Small intestine (tissue), 7 donors: Measurements from ENCODE around the gene CDH18. TPM values are rescaled to one million over a fixed set of nuclear protein-coding genes. Genes with fewer than 3 reads are reported as not detected.

Experiments used
- DNase-seq, 2 donors: peaks; one replicate each; pipeline versions ENCODE4 v3.0.0 to v3.0.0-alpha.2; 2013
- FAIRE-seq: peaks from 2 replicates; lab custom pipeline; 2012; peaks lifted over from hg19 to GRCh38; lab: Jason Lieb, UNC
- H3K27ac ChIP-seq, 3 donors: one replicate each; pipeline ENCODE4 v1.5.1; 2013; ENCODE audit warnings: low read length in 2 of 3, mild to moderate bottlenecking in 2 of 3, control low read depth in 1 of 3, inconsistent platforms in 1 of 3, low read depth in 1 of 3, moderate library complexity in 1 of 3
- H3K27me3 ChIP-seq, 3 donors: one replicate each; pipeline ENCODE4 v1.6.1; 2013; ENCODE audit warnings: low read length in 3 of 3, inconsistent platforms in 1 of 3; ENCODE audit not compliant: control insufficient read depth in 3 of 3, insufficient read depth in 3 of 3
- H3K36me3 ChIP-seq, 3 donors: one replicate each; pipeline ENCODE4 v1.6.1; 2013; ENCODE audit warnings: low read length in 3 of 3, inconsistent platforms in 1 of 3, low read depth in 1 of 3, mild to moderate bottlenecking in 1 of 3, moderate library complexity in 1 of 3; ENCODE audit not compliant: control insufficient read depth in 3 of 3, insufficient read depth in 2 of 3
- H3K4me1 ChIP-seq, 3 donors: one replicate each; pipeline ENCODE4 v1.6.1; 2013; ENCODE audit warnings: low read length in 2 of 3, inconsistent platforms in 1 of 3, low read depth in 1 of 3, mild to moderate bottlenecking in 1 of 3, moderate library complexity in 1 of 3; ENCODE audit not compliant: control insufficient read depth in 3 of 3, insufficient read depth in 2 of 3
- H3K4me3 ChIP-seq, 3 donors: one replicate each; pipeline ENCODE4 v1.5.1; 2013; ENCODE audit warnings: low read length in 3 of 3, control low read depth in 1 of 3, inconsistent platforms in 1 of 3, low read depth in 1 of 3, mild to moderate bottlenecking in 1 of 3, moderate library complexity in 1 of 3
- H3K9me3 ChIP-seq, 2 donors: one replicate each; pipeline ENCODE4 v1.6.1; 2013; ENCODE audit warnings: low read depth in 1 of 2, low read length in 1 of 2; ENCODE audit not compliant: control insufficient read depth in 2 of 2, insufficient read depth in 1 of 2
- WGBS, 3 donors: extraction: QIAGEN DNeasy Blood & Tissue Kit; methylation state at CpG; one replicate each; pipeline ENCODE4 v1.1.7; 2013; 5-methylcytosine and 5-hydroxymethylcytosine counted together
- polyA plus RNA-seq, 4 donors: library from polyadenylated mRNA; stranded (reverse) in 3 of 4; unstranded in 1 of 4; fragments of 200-250 nt in 3 of 4; fragments of 120-200 nt in 1 of 4; gene quantifications; one replicate each; pipeline versions ENCODE4 v1.2.1 to v1.2.3, GENCODE V29; 2013
- donor health status: healthy with polysubstance abuse.
- donor health status: control.
- donor health status: control.
- donor health status: Bipolar disorder and iron deficiency.
- donor health status: healthy.

CDH18 gene
- polyA plus RNA-seq, 4 donors, result 0.09 to 0.68 TPM; not detected in 2

DNA sequence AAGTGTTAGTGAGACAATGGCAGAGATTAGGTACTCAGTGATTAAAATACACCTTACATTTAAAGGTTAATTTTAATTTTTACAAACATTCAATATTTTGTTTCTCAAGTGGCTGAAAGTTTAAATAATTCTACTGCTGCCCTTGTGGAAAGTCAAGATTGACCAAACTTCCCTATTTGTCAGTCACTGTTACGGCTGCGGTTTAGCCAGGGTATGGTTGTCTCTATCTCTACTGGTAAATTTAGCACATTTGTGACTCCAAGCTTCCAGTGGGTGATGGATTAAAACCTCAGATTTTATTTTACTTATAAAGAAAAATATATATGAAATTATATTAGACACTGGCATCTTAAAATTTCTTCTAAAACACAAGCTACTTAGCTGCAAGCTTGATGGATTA lies 368.4 kb downstream of the CDH18 start:
- no peak overlapping the region for H3K4me3 ChIP-seq
- 82 to 87% (median 84%) methylated on average over 2 of the region's 2 CpGs for WGBS, 3 donors
- H3K36me3 ChIP-seq, result no peaks in the 10 kb centered on the region
- no peak overlapping the region for H3K27ac ChIP-seq
- DNase-seq, result no peak
- no peak for FAIRE-seq
- H3K4me1 ChIP-seq, result no peaks in the 10 kb centered on the region
- H3K9me3 ChIP-seq, result peaks cover 0 to 1% of the 10 kb centered on the region in 2 donors
- no peaks in the 10 kb centered on the region for H3K27me3 ChIP-seq

GRCh38 chr5:19616701-19617215 lies 371.2 kb downstream of the CDH18 start:
- no peaks in the 10 kb centered on the region for H3K36me3 ChIP-seq
- H3K9me3 ChIP-seq, result no peaks in the 10 kb centered on the region
- no peak for DNase-seq
- H3K27me3 ChIP-seq, result no peaks in the 10 kb centered on the region
- no peak for FAIRE-seq
- WGBS, 3 donors, result 64 to 71% (median 69%) methylated on average over 4 of the region's 4 CpGs
- no peaks in the 10 kb centered on the region for H3K4me1 ChIP-seq
- H3K4me3 ChIP-seq, result no peak overlapping the region
- H3K27ac ChIP-seq, result no peak overlapping the region

DNA sequence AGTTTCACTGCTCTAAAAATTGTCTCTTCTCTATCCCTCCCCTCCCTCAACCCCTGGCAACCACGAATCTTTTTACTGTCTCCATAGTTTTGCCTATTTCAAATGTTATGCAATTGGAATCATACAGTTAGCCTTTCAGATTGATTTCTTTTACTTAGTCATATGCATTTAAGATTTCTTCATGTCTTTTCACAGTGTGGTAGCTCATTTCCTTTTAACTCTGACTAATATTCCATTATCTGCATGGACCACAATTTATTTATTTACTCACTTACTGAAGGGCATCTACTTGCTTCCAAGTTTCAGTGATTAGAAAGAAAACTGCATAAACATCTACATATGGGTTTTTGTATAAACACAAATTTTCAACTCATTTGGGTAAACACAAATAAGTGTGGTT lies 372.3 kb downstream of the CDH18 start:
- H3K9me3 ChIP-seq, result no peaks in the 10 kb centered on the region
- H3K36me3 ChIP-seq, result no peaks in the 10 kb centered on the region
- no peaks in the 10 kb centered on the region for H3K27me3 ChIP-seq
- DNase-seq, result no peak
- no peak for FAIRE-seq
- H3K27ac ChIP-seq, result no peak overlapping the region
- H3K4me3 ChIP-seq, result no peak overlapping the region
- no peaks in the 10 kb centered on the region for H3K4me1 ChIP-seq
- WGBS, 3 donors, result 27 to 67% (median 57%) methylated on average over 1 of the region's 1 CpG

- H3K36me3 ChIP-seq, result no peaks in the 10 kb centered on the region
- no peaks in the 10 kb centered on the region for H3K9me3 ChIP-seq
- H3K4me1 ChIP-seq, result no peaks in the 10 kb centered on the region
- H3K27me3 ChIP-seq, result no peaks in the 10 kb centered on the region
- no peak overlapping the region for H3K4me3 ChIP-seq
- FAIRE-seq, result no peak
- no peak for DNase-seq
- H3K27ac ChIP-seq, result no peak overlapping the region
- WGBS, 3 donors, result 63 to 87% (median 64%) methylated on average over 4 of the region's 4 CpGs
Measured at GRCh38 chr5:19615071-19615470, 372.9 kb downstream of the CDH18 start.

DNA sequence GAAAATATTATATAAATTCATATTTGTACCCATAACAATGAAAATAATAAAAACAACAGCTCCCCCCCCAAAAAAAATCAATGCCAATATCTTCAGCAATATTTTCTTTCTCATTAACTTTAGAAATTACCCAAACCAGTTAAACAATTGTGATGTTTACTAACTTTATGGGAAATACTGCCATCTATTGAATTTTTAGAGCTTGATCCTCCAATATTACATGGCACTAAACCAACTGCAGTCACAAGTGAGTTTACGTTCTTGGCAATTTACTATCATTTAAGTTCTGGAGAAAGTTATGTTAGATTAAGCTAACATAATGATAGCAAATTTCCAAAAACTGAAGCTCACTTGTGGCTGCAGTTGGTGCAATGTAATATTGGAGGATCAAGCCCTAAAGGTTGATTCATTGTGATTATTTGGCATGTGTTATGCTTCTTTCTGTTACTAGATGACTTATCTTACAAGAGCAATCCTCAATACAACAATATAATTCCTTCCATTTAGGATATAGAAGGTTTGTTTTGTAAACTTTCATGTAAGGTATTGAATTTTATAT lies 379.5 kb downstream of the CDH18 start:
- Histone ChIP-seq H3K36me3 (no peaks in the 10 kb centered on the region), H3K9me3 (no peaks in the 10 kb centered on the region), H3K27ac (no peak overlapping the region), H3K4me3 (no peak overlapping the region), H3K27me3 (no peaks in the 10 kb centered on the region), H3K4me1 (no peaks in the 10 kb centered on the region)
- FAIRE-seq (no peak), DNase-seq (no peak)
- WGBS, 3 donors, result 29 to 47% (median 37%) methylated on average over 1 of the region's 1 CpG

DNA sequence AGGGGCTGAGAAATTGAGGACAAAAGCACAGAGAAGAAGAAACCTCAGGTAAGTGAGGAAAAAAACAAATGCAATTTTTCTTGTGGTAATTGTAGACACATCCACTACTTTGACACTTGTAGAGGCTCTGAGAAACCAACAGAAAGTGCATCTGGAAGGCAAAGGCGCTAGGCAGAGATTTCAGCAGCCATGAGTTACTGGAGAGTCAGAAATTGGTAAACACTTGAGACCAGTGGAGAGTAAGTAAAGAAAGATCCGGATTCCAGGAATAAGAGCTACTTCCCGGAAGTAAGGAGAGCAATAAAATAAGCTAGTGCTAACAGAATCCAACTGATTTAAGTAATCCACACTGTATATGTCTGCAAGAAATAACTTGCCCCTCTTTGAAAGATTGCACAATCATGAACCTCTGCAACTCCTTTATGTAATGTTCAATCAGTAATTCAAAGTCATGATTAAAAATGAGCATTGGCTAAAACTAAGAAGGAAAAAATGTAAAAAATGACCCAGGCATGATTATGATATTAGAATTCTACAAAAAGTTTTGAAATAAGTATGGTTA lies 382.1 kb downstream of the CDH18 start:
- Histone ChIP-seq H3K4me1 (no peaks in the 10 kb centered on the region), H3K36me3 (no peaks in the 10 kb centered on the region), H3K4me3 (no peak overlapping the region), H3K9me3 (no peaks in the 10 kb centered on the region), H3K27ac (no peak overlapping the region), H3K27me3 (no peaks in the 10 kb centered on the region)
- no peak for FAIRE-seq
- WGBS, 3 donors, result 53% methylated on average over 3 of the region's 3 CpGs
- DNase-seq, result no peak

DNA sequence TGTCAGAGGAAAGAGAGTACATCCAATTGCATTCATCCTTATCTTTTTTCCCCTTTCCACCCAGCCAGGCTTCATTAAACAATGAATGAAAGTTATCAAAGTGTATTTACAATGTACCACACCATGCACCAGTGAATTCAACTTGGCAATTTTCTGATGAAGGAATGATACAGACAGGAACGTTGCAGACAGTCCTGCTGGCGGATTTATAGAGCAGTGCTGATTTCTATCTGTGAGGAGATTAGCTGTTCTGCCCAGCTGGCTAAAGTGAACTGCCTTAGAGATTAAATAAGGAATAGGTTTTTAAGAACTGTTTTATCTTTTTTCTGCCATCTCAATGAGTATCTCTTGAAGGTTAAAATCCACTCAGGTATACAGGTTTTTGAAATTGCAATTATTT lies 403.9 kb downstream of the CDH18 start:
- H3K4me1 ChIP-seq, result no peaks in the 10 kb centered on the region
- H3K9me3 ChIP-seq, result no peaks in the 10 kb centered on the region
- H3K36me3 ChIP-seq, result no peaks in the 10 kb centered on the region
- FAIRE-seq (no peak), DNase-seq (no peak)
- no peaks in the 10 kb centered on the region for H3K27me3 ChIP-seq
- 25 to 37% (median 34%) methylated on average over 2 of the region's 2 CpGs for WGBS, 3 donors
- no peak overlapping the region for H3K4me3 ChIP-seq
- H3K27ac ChIP-seq, result no peak overlapping the region

- Histone ChIP-seq H3K36me3 (no peaks in the 10 kb centered on the region), H3K4me1 (no peaks in the 10 kb centered on the region), H3K27me3 (no peaks in the 10 kb centered on the region), H3K4me3 (no peak overlapping the region), H3K9me3 (no peaks in the 10 kb centered on the region), H3K27ac (no peak overlapping the region)
- FAIRE-seq (no peak), DNase-seq (no peak)
- 69 to 78% (median 73%) methylated on average over 3 of the region's 3 CpGs for WGBS, 3 donors
Measured at GRCh38 chr5:19577882-19578281, 410.1 kb downstream of the CDH18 start.

DNA sequence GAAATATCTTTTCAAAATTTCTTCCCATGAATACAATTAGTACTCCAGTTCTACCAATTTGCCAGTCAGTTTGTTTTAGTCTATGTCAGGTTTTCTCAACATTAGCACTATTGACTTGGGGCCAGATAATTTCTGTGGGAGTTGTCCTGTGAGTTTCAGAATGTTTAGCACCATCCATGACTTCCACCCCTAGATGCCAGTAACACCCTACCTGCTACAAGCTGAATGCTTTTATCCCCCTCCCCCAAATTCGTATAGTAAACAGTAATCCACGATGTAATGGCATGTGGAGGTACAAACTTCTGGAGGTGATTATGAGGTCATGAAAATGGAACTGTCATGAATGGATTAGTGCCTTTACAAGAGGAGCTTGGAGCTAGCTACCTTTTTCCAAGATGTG lies 420.0 kb downstream of the CDH18 start:
- WGBS, 3 donors, result 64 to 73% (median 69%) methylated on average over 2 of the region's 2 CpGs
- Histone ChIP-seq H3K27me3 (no peaks in the 10 kb centered on the region), H3K9me3 (peaks cover 0 to 2% of the 10 kb centered on the region in 2 donors), H3K4me3 (no peak overlapping the region), H3K27ac (no peak overlapping the region), H3K4me1 (no peaks in the 10 kb centered on the region), H3K36me3 (no peaks in the 10 kb centered on the region)
- FAIRE-seq (no peak), DNase-seq (no peak)
